Measurements from ENCODE around the gene SORCS2. TPM values are rescaled to one million over a fixed set of nuclear protein-coding genes. Genes with fewer than 3 reads are reported as not detected.

Gene SORCS2
- total and polyA plus RNA-seq, 2 experiments from 2014 or later, result 0.38 to 1.4 TPM

- in situ Hi-C loops (cut with MboI), result no loop called here
- H4K20me1 ChIP-seq (ENCODE audit: insufficient read depth), result no peaks in the 10 kb centered on the region
- TF ChIP-seq EZH2phosphoT487 (IDR thresholded peaks at IDR 0.05; ENCODE audit: insufficient read depth, low read depth), result no peak
- TF ChIP-seq EZH2 (IDR thresholded peaks at IDR 0.05; ENCODE audit: insufficient read depth, poor library complexity, severe bottlenecking), result no peak
Measured at GRCh38 chr4:7323872-7324650, 131.7 kb downstream of the SORCS2 start.

GRCh38 chr4:7324651-7325121, 132.3 kb downstream of the SORCS2 start:
- Histone ChIP-seq H3K9me3 (ENCODE audit: low read depth) (no peaks in the 10 kb centered on the region), H3K27ac (no peak overlapping the region), H3K27me3 (replicated peaks; ENCODE audit: insufficient read depth) (no peaks in the 10 kb centered on the region), H3K4me1 (ENCODE audit: insufficient read depth) (peaks cover 10% of the 10 kb centered on the region; the same call in 1 of the 2 replicates), H3K9me2 (ENCODE audit: insufficient read depth) (no peaks in the 10 kb centered on the region), H3F3A (ENCODE audit: insufficient read depth) (no peaks in the 10 kb centered on the region), H3K9ac (no peak overlapping the region), H3K36me3 (ENCODE audit: low read depth) (no peaks in the 10 kb centered on the region), H3K4me2 (ENCODE audit: unreplicated experiment) (no peak overlapping the region), H3K79me2 (ENCODE audit: insufficient read depth) (no peaks in the 10 kb centered on the region), H3K4me3 (no peak overlapping the region), H4K20me1 (ENCODE audit: insufficient read depth) (no peaks in the 10 kb centered on the region), H2AFZ (no peak overlapping the region)
- WGBS, 2 experiments (ENCODE audit: low coverage in 1 of 2, low lambda C conversion rate in 2 of 2, missing lambda C conversion rate in 2 of 2), result 64 to 69% methylated on average over 13 of the region's 13 CpGs
- no peak for DNase-seq
- TF ChIP-seq EZH2phosphoT487 (IDR thresholded peaks at IDR 0.05; ENCODE audit: insufficient read depth, low read depth) (no peak), EZH2 (IDR thresholded peaks at IDR 0.05; ENCODE audit: insufficient read depth, poor library complexity, severe bottlenecking) (no peak)
- in situ Hi-C loops (cut with MboI), result no loop called here

More at GRCh38 chr4:7323872-7324650, 131.7 kb downstream of the SORCS2 start:
- no peak for DNase-seq
- no peaks in the 10 kb centered on the region for H3K9me3 ChIP-seq (ENCODE audit: low read depth)
- no peak overlapping the region for H3K4me2 ChIP-seq (ENCODE audit: unreplicated experiment)
- no peaks in the 10 kb centered on the region for H3K9me2 ChIP-seq (ENCODE audit: insufficient read depth)
- no peak overlapping the region for H3K4me3 ChIP-seq
- H3K9ac ChIP-seq, result no peak overlapping the region
- 75 to 85% methylated on average over 16 of the region's 16 CpGs for WGBS, 2 experiments (ENCODE audit: low coverage in 1 of 2, low lambda C conversion rate in 2 of 2, missing lambda C conversion rate in 2 of 2)
- no peak overlapping the region for H2AFZ ChIP-seq
- H3K4me1 ChIP-seq (ENCODE audit: insufficient read depth), result peaks cover 7% of the 10 kb centered on the region; the same call in 1 of the 2 replicates
- H3K79me2 ChIP-seq (ENCODE audit: insufficient read depth), result no peaks in the 10 kb centered on the region
- H3K27ac ChIP-seq, result no peak overlapping the region
- no peaks in the 10 kb centered on the region for H3K27me3 ChIP-seq (replicated peaks; ENCODE audit: insufficient read depth)
- H3F3A ChIP-seq (ENCODE audit: insufficient read depth), result no peaks in the 10 kb centered on the region
- H3K36me3 ChIP-seq (ENCODE audit: low read depth), result no peaks in the 10 kb centered on the region

- WGBS, 2 experiments (ENCODE audit: low coverage in 1 of 2, low lambda C conversion rate in 2 of 2, missing lambda C conversion rate in 2 of 2), result 63 to 70% methylated on average over 12 to 13 of the region's 13 CpGs
Measured at GRCh38 chr4:7325541-7325940, 133.2 kb downstream of the SORCS2 start.

GRCh38 chr4:7326306-7326692, 134.0 kb downstream of the SORCS2 start:
- Histone ChIP-seq H2AFZ (no peak overlapping the region), H3K9me3 (ENCODE audit: low read depth) (no peaks in the 10 kb centered on the region), H3K9me2 (ENCODE audit: insufficient read depth) (no peaks in the 10 kb centered on the region), H3K4me3 (no peak overlapping the region), H3F3A (ENCODE audit: insufficient read depth) (no peaks in the 10 kb centered on the region), H4K20me1 (ENCODE audit: insufficient read depth) (no peaks in the 10 kb centered on the region), H3K4me2 (ENCODE audit: unreplicated experiment) (no peak overlapping the region), H3K27ac (no peak overlapping the region), H3K79me2 (ENCODE audit: insufficient read depth) (no peaks in the 10 kb centered on the region), H3K4me1 (ENCODE audit: insufficient read depth) (peaks cover 10% of the 10 kb centered on the region; the same call in 1 of the 2 replicates), H3K9ac (no peak overlapping the region), H3K27me3 (replicated peaks; ENCODE audit: insufficient read depth) (no peaks in the 10 kb centered on the region), H3K36me3 (ENCODE audit: low read depth) (no peaks in the 10 kb centered on the region)
- in situ Hi-C loops (cut with MboI), result no loop called here
- DNase-seq, result no peak
- TF ChIP-seq EZH2 (IDR thresholded peaks at IDR 0.05; ENCODE audit: insufficient read depth, poor library complexity, severe bottlenecking), result no peak
- no peak for TF ChIP-seq EZH2phosphoT487 (IDR thresholded peaks at IDR 0.05; ENCODE audit: insufficient read depth, low read depth)
- 70 to 73% methylated on average over 12 of the region's 12 CpGs for WGBS, 2 experiments (ENCODE audit: low coverage in 1 of 2, low lambda C conversion rate in 2 of 2, missing lambda C conversion rate in 2 of 2)

More at GRCh38 chr4:7325541-7325940, 133.2 kb downstream of the SORCS2 start:
- H3K9me2 ChIP-seq (ENCODE audit: insufficient read depth), result no peaks in the 10 kb centered on the region
- no peak for DNase-seq
- H3F3A ChIP-seq (ENCODE audit: insufficient read depth), result no peaks in the 10 kb centered on the region
- no peaks in the 10 kb centered on the region for H3K79me2 ChIP-seq (ENCODE audit: insufficient read depth)
- no peak overlapping the region for H2AFZ ChIP-seq
- no peak overlapping the region for H3K9ac ChIP-seq
- H3K9me3 ChIP-seq (ENCODE audit: low read depth), result no peaks in the 10 kb centered on the region
- peaks cover 10% of the 10 kb centered on the region; the same call in 1 of the 2 replicates for H3K4me1 ChIP-seq (ENCODE audit: insufficient read depth)
- no peaks in the 10 kb centered on the region for H3K27me3 ChIP-seq (replicated peaks; ENCODE audit: insufficient read depth)
- H4K20me1 ChIP-seq (ENCODE audit: insufficient read depth), result no peaks in the 10 kb centered on the region
- in situ Hi-C loops (cut with MboI), result no loop called here
- TF ChIP-seq EZH2 (IDR thresholded peaks at IDR 0.05; ENCODE audit: insufficient read depth, poor library complexity, severe bottlenecking) (no peak), EZH2phosphoT487 (IDR thresholded peaks at IDR 0.05; ENCODE audit: insufficient read depth, low read depth) (no peak)
- H3K36me3 ChIP-seq (ENCODE audit: low read depth), result no peaks in the 10 kb centered on the region
- no peak overlapping the region for H3K4me3 ChIP-seq
- no peak overlapping the region for H3K27ac ChIP-seq
- no peak overlapping the region for H3K4me2 ChIP-seq (ENCODE audit: unreplicated experiment)

Data from GM23248 (cell line).